Measurements from ENCODE around the gene CMTM4.
A peak's percentile ranks its signal among the peaks of the same experiment; 100 is the strongest.

The CMTM4 gene

DNA sequence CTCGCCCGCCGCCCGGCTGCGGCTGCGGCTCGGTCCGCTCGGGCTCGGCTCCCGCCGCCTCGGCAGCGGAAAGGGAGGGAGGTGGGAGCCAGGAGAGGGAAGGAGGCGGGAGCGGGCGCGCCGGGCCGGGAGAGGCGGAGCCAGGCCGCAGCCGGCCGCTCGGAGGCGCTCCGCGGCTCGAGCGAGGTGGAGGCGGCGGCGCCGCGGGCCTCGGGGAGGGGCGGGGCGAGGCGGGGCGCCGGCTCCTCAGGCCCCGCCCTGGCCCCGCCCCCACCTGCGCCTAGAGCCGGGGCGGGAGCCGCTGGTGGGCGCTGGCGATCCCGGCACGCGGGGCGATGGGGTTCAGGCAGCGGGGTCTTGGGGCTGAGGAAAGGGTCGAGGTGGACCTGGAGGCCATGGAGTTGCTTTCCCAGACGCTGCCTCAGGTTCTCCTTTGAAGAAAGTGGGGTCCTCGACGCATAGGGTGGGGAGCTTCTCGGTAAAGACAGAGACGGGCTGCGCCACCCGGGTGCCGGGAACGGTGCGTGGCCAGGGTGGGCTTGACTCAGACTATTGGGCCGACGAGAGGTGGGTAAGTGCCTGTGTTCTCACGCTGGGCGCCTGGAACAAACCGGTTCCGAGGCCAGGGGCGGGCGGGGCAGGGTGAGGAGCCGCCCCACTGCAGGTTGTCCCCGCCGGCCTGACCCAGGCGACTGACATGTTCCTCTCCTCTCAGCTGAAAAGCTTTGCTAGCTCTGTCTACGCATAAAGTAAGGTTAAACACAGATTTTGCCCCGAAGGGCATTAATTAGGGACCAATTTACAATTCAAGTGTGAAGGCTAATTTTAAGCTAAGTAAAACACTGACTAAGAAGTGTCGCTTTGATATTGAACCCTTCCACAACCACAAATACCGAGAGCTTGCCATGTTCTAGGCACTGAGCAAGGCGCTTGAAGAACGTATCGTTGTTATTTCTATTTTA is at the start of gene CMTM4:
Gene CMTM4 (minus strand): TSS at position 75 of the 962 bp plus-strand sequence. CDS start 218 bp downstream, outside the sequence.
- DNase-seq (ENCODE audit: low read depth): peak; percentile 38

DNA sequence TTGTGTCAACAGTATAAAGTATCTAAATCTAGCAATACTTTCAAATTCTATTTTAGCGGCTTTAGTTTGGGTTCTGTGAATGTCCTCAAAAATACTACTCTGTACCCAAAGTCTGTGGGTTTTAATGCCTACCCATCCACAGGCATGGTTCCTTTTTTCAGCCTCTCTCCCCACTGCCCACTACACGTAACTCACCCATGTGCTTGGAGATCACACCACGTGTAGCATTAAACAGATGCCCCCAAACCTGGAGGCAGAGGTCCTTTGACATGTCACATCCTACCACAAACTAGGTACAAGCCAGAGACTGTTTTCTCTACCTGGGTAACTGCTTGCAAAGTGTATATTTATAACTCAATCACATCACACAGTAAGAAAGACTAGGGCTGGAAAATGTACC is 49.5 kb upstream of the CMTM4 start:
- no peak for DNase-seq (ENCODE audit: low read depth)

DNA sequence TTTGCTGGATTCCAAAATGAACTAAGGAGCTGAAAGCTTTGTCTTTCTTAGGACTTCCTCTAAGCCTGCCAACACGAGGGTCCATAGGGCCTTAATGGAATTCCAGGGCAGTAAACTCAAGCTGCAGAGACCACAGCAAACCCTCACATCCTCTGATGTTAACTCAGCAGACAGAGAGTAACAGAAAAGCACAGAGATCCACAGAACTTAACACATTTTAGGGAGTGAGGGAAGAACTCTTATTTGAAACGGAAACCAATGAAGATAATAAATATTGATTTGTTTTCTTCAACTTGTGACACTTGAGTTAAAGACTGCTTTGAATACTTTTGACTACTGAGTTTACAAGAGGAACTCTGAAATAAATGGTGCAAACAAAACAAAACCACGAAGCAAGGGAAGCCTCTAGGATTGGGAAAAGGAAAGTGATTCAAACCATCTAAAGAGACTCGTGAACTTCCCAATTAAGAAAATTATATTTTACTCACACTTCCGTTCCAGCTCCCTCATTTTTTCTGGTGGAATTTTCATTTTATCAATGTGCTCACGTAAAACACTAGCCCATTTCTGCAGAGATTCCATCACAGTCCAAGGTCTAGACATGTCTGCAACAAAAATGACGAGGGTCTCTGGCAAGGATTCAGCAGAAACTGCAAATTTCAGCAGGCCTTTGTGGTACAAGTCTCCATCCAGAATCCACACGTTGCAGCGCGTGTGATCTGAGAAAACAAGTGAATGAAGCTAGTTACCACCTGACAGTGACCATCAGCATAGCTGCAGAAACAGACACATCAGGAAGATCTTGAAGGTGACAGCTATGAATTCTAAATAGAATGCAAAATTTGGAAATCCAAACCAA is 45.6 kb upstream of the CMTM4 start:
- no peak for DNase-seq (ENCODE audit: low read depth)

DNA sequence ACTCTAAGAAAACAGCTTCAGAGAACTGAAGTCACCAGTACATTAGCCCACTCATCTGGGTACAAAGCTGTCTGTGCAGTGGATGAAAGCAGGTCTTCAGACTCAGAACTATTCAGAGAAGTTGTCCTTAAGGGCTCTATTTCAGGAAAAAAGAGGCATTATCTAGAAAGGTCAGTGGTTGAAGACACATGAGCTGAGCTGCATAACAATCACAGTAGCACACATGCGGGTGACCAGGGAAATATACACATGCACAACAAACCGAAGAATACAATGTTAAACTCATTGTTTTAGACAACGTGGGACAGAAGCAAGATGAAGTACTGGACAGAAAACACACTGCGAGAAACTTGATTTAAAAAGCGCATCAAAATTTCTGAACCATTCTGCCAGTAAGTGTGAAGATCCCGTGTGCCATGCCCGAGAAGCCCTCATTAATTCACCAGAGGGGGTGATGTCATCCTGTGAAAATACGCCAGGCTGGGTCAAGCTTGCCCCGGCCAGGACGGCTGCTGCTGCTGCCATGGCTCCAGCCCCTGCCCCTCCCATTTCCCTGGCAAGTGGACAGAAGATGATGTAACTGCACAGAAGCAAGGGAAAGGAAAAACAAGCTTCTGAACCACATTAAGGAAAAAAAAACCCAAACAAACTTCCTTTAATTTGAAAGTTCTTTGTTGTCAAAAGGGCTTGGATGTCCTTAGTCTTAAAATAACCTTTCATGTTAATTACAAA is 44.8 kb upstream of the CMTM4 start:
- DNase-seq (ENCODE audit: low read depth): no peak

DNA sequence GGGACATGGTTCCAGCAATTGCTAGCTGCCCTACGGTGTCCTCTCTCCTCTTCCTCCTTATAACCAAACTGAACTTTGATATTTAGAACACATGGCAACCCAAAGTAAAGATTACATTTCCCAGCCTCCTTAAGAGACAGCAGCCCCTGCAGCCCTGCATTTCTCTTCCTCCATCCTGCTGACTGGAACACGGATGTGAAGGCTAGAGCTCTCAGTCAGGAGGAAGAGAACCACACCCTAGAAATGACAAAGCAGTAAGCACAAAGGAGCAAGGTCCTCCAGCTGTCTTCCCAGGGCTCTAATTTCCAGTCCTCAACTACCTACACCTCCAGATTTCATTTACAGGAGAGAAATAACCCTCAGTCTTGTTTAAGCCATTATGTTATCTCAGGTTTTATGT is 44.0 kb upstream of the CMTM4 start:
- no peak for DNase-seq (ENCODE audit: low read depth)

DNA sequence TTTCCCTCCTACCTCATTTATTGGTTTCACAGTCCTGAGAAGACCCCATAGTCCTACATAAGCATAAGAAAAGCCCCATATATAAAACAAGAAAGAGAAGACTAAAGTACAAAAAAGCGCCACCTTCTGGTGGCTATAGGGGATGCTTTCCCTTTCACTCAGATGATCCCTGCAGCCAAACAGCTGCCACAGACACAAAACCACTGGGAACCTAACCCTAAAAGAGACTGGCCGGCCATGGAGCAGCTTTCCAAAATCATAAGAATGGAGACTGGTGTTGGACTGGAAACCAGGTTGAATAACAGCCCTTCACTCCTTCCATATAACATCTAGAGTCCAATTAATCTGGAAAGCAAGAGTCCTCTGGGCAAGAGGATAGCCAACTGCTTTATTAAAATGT is 43.5 kb upstream of the CMTM4 start:
- no peak for DNase-seq (ENCODE audit: low read depth)

DNA sequence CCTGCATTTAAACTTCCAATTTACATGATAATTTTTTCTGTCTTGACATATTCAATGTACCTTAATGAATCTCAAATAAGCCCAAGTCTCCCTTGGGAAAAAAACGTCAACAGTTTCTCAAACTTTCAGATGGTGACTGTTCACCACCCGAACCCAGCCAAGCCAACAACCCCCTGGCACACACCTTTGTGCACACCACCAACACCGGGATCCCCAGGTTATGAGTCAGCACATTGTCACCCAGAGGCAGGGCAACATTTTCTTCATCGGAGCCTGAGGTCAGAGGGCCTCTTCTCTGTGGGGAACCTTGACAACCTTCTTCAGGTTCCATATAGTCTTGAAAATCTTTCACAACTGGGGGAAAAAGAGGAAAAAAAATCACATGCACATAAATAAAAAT is 39.3 kb upstream of the CMTM4 start:
- DNase-seq (ENCODE audit: low read depth): no peak

DNA sequence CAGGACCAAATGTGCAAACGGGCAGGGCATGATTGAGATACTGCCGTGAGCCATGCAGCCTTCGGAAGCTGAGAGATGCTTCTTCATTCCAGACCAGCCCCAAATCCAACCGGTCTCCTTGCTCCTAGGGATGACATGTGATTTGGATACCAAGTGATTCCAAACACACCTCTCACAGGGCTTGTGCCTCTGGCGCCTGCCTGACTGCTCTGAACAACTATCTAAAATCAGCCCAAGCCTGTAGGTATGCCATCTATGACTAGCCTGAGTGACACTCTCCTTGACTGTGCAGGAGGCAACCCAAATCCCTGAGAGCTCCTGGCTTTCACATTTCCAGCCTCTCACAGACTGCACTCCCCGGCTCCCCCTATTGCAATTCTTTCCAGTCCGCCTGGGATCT is 34.6 kb upstream of the CMTM4 start:
- no peak for DNase-seq (ENCODE audit: low read depth)

DNA sequence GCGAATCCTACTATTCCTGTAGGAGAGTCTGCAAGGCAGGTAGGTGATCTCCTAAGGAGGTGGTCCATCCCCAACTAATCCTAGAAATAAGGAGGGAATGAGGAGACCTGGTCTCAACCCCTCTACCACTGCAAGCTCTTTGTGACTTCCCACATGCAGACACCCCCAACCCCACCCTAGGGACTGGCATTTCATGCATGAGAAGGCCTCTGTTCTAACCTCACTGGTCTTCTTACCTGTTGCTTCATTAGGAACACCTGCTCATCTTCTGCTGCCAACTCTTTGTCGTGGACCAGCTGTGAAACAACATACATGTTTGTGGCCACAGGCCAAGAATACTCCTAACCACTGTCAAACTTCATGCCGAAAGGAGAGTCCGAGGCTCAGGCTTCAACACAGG is 32.3 kb upstream of the CMTM4 start:
- DNase-seq (ENCODE audit: low read depth): no peak

DNA sequence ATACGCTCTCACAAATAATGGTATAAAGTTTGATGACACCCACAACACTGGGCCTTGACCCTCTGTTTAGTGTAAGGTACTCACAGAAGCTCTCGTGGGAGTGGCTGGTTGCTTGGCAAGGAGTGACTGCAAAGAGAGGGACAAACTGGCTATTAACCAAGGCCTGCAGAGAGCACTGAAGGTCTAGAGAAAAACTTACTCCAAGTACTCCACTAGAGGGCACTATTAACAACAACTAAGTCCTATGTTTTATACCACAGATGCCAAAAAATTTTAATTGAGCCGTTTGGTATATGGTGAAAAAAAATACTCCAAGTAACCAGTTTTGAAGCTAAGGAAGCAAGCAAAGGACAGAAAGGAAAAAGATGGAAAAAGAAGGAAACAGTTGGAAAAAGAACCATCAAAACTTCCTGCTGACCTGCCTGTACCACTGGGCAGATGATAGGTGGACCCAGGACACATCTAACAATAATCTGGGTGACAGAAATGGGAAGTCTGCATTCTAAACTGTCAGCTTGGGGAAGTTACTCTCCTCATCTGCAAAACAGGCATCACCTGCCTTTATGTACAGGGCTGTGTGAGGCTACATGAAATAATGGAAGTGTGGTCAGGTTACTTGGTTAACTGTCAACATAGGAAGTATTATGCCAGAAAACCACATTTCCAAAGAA is 31.7 kb upstream of the CMTM4 start:
- no peak for DNase-seq (ENCODE audit: low read depth)

DNA sequence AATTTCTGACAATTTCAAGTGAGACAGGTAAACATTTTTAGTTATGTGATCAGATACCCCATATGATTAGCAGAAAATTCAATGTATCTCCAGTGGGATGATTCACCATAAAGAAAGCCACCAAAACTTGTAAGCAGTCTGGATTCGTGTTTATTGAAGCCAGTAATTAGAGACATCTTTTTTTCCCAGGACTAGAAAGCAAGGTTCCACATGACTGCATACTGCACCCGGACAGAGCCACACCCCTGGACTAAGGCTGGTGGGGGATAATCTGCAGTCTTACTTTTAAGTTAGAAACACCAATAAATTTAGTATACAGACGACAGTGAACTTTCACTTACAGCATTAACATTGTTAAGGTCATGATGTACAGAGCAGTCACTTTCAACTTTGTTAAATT is 24.2 kb upstream of the CMTM4 start:
- no peak for DNase-seq (ENCODE audit: low read depth)

DNA sequence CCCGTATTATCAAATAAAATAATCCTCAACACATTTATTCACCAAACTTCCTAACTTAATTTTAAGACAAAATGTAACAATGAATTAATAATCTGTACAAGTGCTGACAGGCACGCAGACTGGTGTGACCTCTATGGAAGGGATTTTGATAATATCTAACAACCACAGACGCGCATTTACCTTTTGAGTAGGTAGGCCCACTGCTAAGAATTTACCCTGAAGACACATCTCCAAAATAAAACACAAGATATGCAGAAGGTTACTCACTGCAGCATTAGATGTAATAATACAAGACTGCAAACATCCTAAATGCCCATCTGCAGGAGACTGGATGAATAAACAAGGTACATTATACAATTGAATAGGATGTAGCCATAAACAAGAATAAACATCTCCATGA is 22.7 kb upstream of the CMTM4 start:
- no peak for DNase-seq (ENCODE audit: low read depth)

DNA sequence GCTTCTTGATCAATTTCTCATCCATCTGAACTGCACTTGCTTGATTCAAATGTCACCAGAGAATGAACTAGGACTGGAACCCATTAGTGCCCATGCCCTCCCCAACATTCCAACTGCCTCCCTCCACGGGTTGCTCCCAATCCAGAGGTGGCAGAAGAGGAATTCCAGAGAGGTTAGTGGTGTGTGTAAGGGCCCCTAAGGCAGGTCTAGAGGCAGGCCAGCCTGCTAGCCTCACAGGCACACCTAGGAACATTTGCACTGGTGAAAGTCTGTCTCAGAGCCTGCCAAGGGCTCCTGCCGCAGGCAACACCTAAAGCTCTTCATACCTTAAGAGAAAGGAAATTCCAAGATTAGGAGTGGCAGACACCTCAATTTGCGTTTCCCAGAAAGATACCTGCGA is 21.2 kb upstream of the CMTM4 start:
- DNase-seq (ENCODE audit: low read depth): no peak

DNA sequence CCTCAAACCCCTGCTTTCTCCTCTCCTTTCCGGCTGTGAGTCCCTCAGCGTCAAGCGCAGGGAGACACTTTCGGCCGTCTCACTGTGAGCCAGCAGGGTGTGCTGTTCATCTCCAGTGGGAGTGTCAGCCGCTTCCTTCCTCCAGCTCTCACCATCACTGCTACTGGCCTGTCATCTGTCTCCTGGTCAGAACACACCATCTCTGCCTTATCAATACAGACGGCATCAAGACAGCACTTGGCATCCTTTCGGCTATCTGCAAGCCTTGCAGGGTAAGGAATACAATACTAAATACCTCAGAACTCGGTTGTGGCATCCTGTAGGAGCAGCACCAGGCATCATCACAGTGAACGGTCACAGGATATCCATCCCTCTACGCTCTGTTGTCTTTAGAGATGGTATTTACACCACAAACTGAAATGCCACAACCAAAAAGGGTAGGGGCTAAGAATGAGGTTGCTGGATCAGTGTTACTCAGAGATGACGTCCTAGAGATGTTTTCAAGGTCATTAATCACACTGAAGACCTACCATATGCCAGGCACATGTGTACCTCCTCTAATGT is 20.7 kb upstream of the CMTM4 start:
- no peak for DNase-seq (ENCODE audit: low read depth)

DNA sequence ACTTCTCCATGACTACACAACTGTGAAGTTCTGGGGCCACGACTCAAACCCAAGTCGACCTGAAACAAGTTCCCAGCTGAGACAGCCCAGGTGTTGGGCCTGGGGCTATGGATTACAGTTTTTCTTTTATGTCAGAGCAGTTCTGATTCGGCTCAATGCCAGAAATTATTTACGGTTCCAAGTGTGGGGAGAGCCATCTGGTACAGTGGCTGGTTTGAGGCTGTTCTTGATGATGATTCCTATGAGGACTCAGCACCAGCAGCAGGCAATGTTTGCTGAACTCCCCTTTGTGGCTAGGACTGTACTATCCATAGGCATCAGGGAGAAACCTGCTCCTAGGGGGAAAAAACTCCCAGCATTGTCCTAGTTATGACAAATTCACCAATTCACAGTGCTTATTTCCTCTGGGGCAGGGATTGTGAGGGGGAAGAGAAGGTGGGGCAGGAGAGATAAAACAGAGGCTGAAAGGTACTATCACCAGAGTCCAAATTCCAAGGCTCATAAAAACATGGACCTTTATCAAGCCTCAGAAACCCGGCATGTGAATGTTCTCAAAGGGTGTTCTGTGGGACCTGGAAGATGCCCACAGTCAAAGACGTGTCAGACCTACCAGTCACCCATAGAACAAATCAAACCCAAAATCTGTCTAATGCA is 18.2 kb upstream of the CMTM4 start:
- no peak for DNase-seq (ENCODE audit: low read depth)

DNA sequence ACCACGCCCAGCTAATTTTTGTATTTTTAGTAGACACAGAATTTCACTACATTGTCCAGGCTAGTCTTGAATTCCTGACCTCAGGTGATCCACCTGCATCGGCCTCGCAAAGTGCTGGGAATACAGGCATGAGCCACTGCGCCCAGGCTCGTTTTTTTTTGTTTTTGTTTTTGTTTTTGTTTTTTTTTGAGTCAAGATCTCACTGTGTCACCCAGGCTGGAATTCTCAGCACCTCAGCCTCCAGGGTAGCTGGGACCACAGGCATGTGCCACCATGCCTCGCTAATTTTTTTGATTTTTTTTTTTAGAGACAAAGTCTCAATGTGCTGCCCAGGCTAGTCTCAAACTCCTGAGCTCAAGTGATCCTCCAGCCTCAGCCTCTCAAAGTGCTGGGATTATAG is 17.5 kb upstream of the CMTM4 start:
- DNase-seq (ENCODE audit: low read depth): no peak

DNA sequence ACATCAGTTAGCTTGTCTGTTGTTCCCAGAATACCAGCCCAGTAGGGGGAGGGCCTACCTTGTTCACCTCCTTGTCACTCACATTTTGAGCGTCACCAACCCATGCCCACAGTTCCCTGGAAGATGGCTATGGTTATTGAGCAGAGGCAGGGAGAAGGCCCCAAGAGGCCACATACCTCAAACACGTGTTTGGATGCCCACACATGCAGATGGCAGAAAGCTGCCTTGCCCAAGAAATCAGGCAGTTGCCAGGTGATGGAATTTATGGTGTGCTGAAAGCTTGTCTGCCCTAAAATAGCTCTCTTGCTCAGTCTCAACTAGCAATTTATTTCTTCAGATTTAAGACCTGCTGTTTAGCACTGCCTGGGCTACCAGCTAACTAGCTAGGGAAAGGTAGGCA is 16.5 kb upstream of the CMTM4 start:
- no peak for DNase-seq (ENCODE audit: low read depth)

DNA sequence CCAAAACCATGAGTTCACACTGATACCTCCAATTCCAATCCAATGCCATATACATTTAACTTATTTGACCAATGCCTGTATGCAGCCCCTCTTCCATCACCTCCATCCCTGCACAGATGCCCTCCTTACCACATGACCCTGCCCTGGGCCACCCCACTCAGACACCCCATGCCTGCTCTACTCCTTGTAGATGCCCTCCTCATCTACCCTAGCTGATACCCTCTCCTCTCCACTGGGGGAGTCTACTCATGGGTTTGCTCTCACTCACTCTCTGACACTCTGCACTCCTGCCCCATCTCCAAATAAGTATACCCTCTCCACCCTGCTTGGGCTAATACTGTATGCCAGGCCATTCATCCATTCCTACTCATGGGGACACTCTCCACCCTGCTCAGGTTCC is 16.0 kb upstream of the CMTM4 start:
- no peak for DNase-seq (ENCODE audit: low read depth)

DNA sequence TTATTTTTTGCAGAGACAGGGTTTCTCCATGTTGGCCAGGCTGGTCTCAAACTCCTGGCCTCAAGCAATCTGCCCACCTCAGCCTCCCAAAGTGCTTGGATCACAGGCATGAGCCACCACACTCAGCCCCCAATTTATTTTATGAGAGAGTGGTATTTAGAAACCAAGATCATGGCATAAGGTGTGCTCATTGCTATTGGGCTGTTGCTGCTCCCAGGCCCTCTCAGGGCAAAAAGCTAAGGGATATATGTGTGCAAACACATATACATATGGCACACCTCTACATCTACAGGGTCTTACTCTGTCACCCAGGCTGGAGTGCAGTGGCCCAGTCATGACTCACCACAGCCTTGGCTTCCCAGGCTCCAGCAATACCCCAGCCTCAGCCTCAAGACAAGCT is 15.0 kb upstream of the CMTM4 start:
- no peak for DNase-seq (ENCODE audit: low read depth)

DNA sequence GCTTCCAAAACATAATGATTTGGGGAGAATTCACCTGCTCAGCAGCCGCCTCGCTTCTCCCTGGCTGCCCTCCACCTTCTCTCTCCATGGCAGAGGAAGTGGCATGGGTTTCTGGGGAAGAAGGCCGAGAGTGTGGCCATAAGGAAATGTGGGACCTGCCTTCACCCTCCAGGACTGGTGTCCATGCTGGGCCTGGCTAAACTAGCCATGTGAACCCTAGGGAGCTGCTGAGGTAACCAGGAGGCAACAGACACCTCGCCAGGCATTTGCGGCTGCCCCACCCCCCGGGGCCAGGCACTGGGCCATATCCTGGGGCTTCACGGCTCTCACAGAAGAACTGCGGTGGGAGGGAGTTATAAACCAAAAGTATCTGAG is 9.9 kb upstream of the CMTM4 start:
- no peak for DNase-seq (ENCODE audit: low read depth)
